ENCODE results near the gene DNAH12. TPM values are rescaled to one million over a fixed set of nuclear protein-coding genes. Genes with fewer than 3 reads are reported as not detected.
"Not testable (repeated sequence)": the region's sequence is repeated elsewhere in the genome, so short reads cannot be mapped to it uniquely, and the experiment has no call there.

The DNAH12 gene
- polyA plus RNA-seq, 2 of the 4 experiments (the other 2 are of a cell fraction): 0.05 to 0.09 TPM

DNA sequence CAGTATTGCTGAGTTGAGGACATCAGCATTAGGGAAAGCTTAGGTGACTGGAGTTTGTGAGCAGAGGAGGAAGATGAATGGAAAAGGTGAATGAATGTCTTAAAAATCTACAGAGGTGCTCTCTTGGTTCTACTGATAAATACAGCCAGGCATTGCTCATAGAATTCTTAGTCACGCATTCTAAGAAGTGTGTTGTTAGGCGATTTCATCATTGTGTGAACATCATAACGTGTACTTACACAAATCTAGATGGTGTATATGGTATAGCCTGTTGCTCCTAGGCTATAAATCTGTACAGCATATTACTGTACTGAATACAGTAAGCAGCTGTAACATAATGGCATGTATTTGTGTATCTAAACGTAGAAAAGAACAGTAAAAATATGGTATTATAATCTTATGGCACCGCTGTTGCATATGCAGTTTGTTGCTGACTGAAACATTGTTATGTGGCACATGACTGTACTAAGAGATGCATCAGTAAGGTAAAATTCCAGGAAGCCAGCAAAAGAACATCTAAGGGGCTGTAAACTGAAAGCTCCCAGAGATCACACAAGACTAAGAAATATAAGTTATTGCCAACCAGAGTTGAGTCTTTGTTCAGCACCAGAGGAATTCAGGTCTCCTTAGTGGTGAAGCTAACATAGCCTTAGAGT is 208.7 kb downstream of the DNAH12 start:
- ATAC-seq: no peak
- H3K9me3 ChIP-seq: no peaks in the 10 kb centered on the region
- H3K4me3 ChIP-seq: no peak overlapping the region
- TF ChIP-seq JUNB (IDR thresholded peaks at IDR 0.05): no peak
- no peaks in the 10 kb centered on the region for H3K4me1 ChIP-seq
- H3K27ac ChIP-seq: no peak overlapping the region
- FAIRE-seq: no peak
- ChIA-PET CTCF (no interaction called here), POLR2A (no interaction called here)
- H3K4me2 ChIP-seq: no peak overlapping the region
- 50% methylated on average over 5 of the region's 5 CpGs for WGBS (ENCODE audit: missing lambda C conversion rate)
- DNase-seq (ENCODE audit: low read depth in 1 of 2, low spot score in 1 of 2): no peak

DNA sequence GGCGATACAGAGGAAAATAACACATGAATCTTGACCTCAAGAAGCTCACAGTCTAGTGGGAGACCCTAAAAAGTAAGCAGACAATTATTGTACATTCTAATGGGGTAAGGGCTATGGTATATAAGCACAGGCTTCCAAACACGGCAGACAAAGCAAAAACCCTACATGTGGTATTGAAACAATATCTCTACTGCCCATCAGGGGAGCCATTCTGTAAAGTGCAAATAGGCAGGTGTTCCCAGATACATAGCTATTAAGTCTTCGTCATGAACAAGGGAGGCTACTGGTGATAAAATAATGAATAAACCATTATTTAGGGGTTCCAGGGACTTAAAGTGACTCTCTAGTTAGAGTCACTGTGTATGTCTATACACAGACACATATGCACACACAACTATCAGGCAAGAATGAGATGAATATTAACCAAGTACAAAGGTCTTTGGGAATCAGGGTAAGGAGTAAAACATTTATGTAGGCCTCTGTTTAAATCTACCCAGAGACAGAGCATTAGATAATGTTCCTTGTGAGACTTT is 213.0 kb downstream of the DNAH12 start:
- POLR2A ChIA-PET: no interaction called here
- H3K27ac ChIP-seq: no peak overlapping the region
- H3K4me1 ChIP-seq: no peaks in the 10 kb centered on the region
- FAIRE-seq (no peak), DNase-seq (ENCODE audit: low read depth in 1 of 2, low spot score in 1 of 2) (peak in 1 of 2 experiments; percentile 1), ATAC-seq (no peak)
- H3K4me3 ChIP-seq: no peak overlapping the region
- CTCF ChIA-PET: no interaction called here
- TF ChIP-seq HOXA7 (CRISPR knock-in tag; IDR thresholded peaks at IDR 0.05) (no peak), MAZ (IDR thresholded peaks at IDR 0.05; ENCODE audit: borderline replicate concordance, low read depth, low read length) (no peak), HOXB13 (CRISPR knock-in tag; IDR thresholded peaks at IDR 0.05; ENCODE audit: low read depth) (no peak)
- H3K9me3 ChIP-seq: no peaks in the 10 kb centered on the region
- H3K4me2 ChIP-seq: no peak overlapping the region
- WGBS (ENCODE audit: missing lambda C conversion rate): 29% methylated on average over 3 of the region's 3 CpGs

DNA sequence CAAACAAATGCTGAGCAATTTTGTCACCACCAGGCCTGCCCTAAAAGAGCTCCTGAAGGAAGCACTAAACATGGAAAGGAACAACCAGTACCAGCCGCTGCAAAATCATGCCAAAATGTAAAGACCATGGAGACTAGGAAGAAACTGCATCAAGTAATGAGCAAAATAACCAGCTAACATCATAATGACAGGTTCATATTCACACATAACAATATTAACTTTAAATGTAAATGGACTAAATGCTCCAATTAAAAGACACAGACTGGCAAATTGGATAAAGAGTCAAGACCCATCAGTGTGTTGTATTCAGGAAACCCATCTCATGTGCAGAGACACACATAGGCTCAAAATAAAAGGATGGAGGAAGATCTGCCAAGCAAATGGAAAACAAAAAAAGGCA is 217.6 kb downstream of the DNAH12 start:
- H3K4me1 ChIP-seq; H3K4me2 ChIP-seq; H3K27ac ChIP-seq; ATAC-seq; FAIRE-seq; H3K4me3 ChIP-seq; POLR2A ChIA-PET; DNase-seq (ENCODE audit: low read depth in 1 of 2, low spot score in 1 of 2); H3K9me3 ChIP-seq: not testable (repeated sequence)
- 0% methylated on average over 1 of the region's 1 CpG for WGBS (ENCODE audit: missing lambda C conversion rate)
- CTCF ChIA-PET: interaction anchor here (0.5 kb wide), 1 partner anchor 624 kb away, joined by 3 read pairs; no protein-coding TSS in a partner anchor

DNA sequence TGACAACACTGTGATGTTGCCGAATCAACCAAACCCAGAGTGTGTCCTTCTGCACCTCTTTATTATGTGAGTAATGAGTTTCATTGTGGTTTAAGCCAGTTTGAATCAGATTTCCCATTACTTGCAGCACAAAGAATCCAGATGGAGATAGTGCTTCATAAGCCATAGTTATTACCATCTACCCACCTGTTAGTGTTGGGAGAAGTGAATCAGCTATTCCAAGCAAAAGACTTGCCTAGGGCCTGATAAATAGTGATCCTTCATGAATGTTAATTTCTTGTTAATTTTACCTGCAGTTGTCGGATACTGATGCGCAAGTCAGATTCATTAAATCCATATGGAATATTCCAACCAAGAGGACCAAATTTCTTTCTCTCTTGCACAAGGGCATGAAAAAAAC is 229.9 kb downstream of the DNAH12 start:
- no peak for FAIRE-seq
- ATAC-seq: no peak
- no peak overlapping the region for H3K4me3 ChIP-seq
- DNase-seq (ENCODE audit: low read depth in 1 of 2, low spot score in 1 of 2): no peak
- TF ChIP-seq RNF2 (IDR thresholded peaks at IDR 0.05; ENCODE audit: borderline replicate concordance, low read depth) (no peak), CBX8 (IDR thresholded peaks at IDR 0.05) (no peak), ESRRA (IDR thresholded peaks at IDR 0.05; ENCODE audit: borderline replicate concordance, low read length) (no peak), RARB (CRISPR knock-in tag; IDR thresholded peaks at IDR 0.05) (no peak)
- TF ChIP-seq, protein P1, sequence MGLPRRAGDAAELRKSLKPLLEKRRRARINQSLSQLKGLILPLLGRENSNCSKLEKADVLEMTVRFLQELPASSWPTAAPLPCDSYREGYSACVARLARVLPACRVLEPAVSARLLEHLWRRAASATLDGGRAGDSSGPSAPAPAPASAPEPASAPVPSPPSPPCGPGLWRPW (IDR thresholded peaks at IDR 0.05): no peak
- peaks cover 16% of the 10 kb centered on the region; the same call in 2 of the 3 replicates for H3K9me3 ChIP-seq
- no peak overlapping the region for H3K27ac ChIP-seq
- CTCF ChIA-PET: no interaction called here
- H3K4me1 ChIP-seq: no peaks in the 10 kb centered on the region
- 76% methylated on average over 3 of the region's 3 CpGs for WGBS (ENCODE audit: missing lambda C conversion rate)
- H3K4me2 ChIP-seq: no peak overlapping the region
- POLR2A ChIA-PET: no interaction called here

DNA sequence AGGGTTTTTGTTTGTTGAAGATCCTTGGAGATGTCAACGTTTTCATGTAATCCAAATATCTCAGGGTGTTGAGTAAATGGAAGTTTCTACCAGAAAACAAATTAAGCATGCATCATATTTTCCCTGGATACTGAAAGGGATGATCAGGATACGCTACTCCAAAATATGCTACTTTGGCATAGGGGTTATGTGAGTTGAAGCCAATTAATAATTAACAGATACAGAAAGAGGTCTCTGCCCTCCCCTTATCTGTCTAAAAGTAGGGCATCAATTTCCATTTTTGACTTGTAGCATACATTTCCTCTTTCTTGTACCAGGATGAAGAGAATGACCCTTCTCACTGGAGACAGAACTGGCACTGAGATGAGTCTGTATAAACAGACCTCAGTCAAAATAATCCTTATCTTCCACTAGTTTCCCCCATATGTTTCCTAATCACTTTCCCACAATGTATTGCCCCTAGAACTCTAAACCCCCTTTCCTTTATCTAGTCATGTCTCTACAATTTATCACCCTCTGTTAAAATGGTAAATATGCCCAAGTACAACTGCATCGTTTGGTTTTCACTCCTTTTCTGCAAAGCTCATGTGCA is 234.3 kb downstream of the DNAH12 start:
- ATAC-seq (no peak), FAIRE-seq (no peak), DNase-seq (ENCODE audit: low read depth in 1 of 2, low spot score in 1 of 2) (no peak)
- TF ChIP-seq RFX5 (IDR thresholded peaks at IDR 0.05) (no peak), JUNB (IDR thresholded peaks at IDR 0.05) (no peak), RARB (CRISPR knock-in tag; IDR thresholded peaks at IDR 0.05) (no peak), HOXB13 (CRISPR knock-in tag; IDR thresholded peaks at IDR 0.05; ENCODE audit: low read depth) (no peak)
- TF ChIP-seq, protein P2, sequence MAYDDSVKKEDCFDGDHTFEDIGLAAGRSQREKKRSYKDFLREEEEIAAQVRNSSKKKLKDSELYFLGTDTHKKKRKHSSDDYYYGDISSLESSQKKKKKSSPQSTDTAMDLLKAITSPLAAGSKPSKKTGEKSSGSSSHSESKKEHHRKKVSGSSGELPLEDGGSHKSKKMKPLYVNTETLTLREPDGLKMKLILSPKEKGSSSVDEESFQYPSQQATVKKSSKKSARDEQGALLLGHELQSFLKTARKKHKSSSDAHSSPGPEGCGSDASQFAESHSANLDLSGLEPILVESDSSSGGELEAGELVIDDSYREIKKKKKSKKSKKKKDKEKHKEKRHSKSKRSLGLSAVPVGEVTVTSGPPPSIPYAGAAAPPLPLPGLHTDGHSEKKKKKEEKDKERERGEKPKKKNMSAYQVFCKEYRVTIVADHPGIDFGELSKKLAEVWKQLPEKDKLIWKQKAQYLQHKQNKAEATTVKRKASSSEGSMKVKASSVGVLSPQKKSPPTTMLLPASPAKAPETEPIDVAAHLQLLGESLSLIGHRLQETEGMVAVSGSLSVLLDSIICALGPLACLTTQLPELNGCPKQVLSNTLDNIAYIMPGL (CRISPR knock-in tag; IDR thresholded peaks at IDR 0.05; ENCODE audit: borderline replicate concordance): no peak
- TF ChIP-seq, protein P3, sequence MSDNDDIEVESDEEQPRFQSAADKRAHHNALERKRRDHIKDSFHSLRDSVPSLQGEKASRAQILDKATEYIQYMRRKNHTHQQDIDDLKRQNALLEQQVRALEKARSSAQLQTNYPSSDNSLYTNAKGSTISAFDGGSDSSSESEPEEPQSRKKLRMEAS (IDR thresholded peaks at IDR 0.05): no peak
- TF ChIP-seq, protein P4, sequence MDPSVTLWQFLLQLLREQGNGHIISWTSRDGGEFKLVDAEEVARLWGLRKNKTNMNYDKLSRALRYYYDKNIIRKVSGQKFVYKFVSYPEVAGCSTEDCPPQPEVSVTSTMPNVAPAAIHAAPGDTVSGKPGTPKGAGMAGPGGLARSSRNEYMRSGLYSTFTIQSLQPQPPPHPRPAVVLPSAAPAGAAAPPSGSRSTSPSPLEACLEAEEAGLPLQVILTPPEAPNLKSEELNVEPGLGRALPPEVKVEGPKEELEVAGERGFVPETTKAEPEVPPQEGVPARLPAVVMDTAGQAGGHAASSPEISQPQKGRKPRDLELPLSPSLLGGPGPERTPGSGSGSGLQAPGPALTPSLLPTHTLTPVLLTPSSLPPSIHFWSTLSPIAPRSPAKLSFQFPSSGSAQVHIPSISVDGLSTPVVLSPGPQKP (IDR thresholded peaks at IDR 0.05; ENCODE audit: low read depth, low read length): no peak
- no peak overlapping the region for H3K4me3 ChIP-seq
- 33% methylated on average over 3 of the region's 3 CpGs for WGBS (ENCODE audit: missing lambda C conversion rate)
- no peak overlapping the region for H3K27ac ChIP-seq
- POLR2A ChIA-PET: no interaction called here
- no peak overlapping the region for H3K4me2 ChIP-seq
- H3K4me1 ChIP-seq: no peaks in the 10 kb centered on the region
- CTCF ChIA-PET: no interaction called here
- no peaks in the 10 kb centered on the region for H3K9me3 ChIP-seq

DNA sequence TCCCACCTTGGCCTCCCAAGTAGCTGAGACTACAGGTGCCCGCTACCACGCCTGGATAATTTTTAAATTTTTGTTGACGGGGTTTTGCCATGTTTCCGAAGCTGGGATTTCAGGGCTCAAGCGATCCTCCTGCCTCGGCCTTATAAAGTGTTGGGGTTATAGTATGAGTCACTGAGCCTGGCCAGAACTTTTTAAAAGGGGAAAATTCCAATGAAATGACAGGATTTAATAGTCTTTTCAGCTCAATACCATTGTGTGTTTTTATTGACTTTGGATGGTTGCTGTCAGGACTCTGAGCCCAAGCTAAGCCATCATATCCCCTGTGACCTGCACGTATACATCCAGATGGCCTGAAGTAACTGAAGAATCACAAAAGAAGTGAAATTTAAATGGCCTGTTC is 240.6 kb downstream of the DNAH12 start:
- DNase-seq (ENCODE audit: low read depth in 1 of 2, low spot score in 1 of 2); FAIRE-seq: not testable (repeated sequence)

More for the DNA sequence above, 240.6 kb downstream of the DNAH12 start:
- H3K9me3 ChIP-seq, POLR2A ChIA-PET, H3K4me3 ChIP-seq, H3K27ac ChIP-seq, H3K4me1 ChIP-seq, H3K4me2 ChIP-seq, ATAC-seq, CTCF ChIA-PET: not testable (repeated sequence)
- WGBS (ENCODE audit: missing lambda C conversion rate): 76% methylated on average over 7 of the region's 7 CpGs

Data from A549 (cell line).